ENCODE results near the gene TCP11L2.

GRCh38 chr12:106297681-106298080 is 4.9 kb upstream of the TCP11L2 start:
- TF ChIP-seq CTCF (IDR thresholded peaks at IDR 0.05; ENCODE audit: low read length): no peak
- TF ChIP-seq EZH2 (optimal IDR thresholded peaks at IDR 0.05; ENCODE audit: low read depth, low read length): no peak
- no peak for TF ChIP-seq EZH2phosphoT487 (IDR thresholded peaks at IDR 0.05; ENCODE audit: low read length)
